Cardiac fibroblast (primary cell): Measurements from ENCODE around the gene OR5K1.

ENCODE experiments used
- DNase-seq, 2 donors: peaks; one replicate each; pipeline versions ENCODE4 v3.0.0 to v3.0.0-alpha.2; 2010; ENCODE audit warnings: low read depth in 2 of 2
- H3K4me3 ChIP-seq, 2 donors: replicated peaks in 1 of 2; 1 replicate in 1 of 2; 2 replicates in 1 of 2; pipeline ENCODE4 v1.5.1; 2011; ENCODE audit warnings: low read depth in 2 of 2, low read length in 2 of 2, mild to moderate bottlenecking in 2 of 2, moderate library complexity in 1 of 2
- CTCF ChIP-seq: IDR thresholded peaks from one replicate; pipeline ENCODE4 v1.5.1; 2011; ENCODE audit warnings: low read depth, mild to moderate bottlenecking, low read length, inconsistent platforms

OR5K1 gene

GRCh38 chr3:98462901-98463300 is at the start of gene OR5K1:
OR5K1 (plus strand) TSS chr3:98463201; CDS start chr3:98469577, 6,376 bp downstream.
- TF ChIP-seq CTCF, result no peak
- no peak within 1 kb of the TSS for H3K4me3 ChIP-seq
- DNase-seq, result no peak

- no peak for TF ChIP-seq CTCF
- DNase-seq, result no peak
These were observed 30.4 kb upstream of the OR5K1 start for GRCh38 chr3:98432575-98432974.

GRCh38 chr3:98433764-98434163 is 29.2 kb upstream of the OR5K1 start:
- no peak for TF ChIP-seq CTCF
- no peak for DNase-seq
- H3K4me3 ChIP-seq, result no peak overlapping the region

More at GRCh38 chr3:98432575-98432974, 30.4 kb upstream of the OR5K1 start:
- no peak overlapping the region for H3K4me3 ChIP-seq

- no peak overlapping the region for H3K4me3 ChIP-seq
- no peak for DNase-seq
- TF ChIP-seq CTCF, result no peak
These were observed 28.6 kb upstream of the OR5K1 start for GRCh38 chr3:98434412-98434811.

GRCh38 chr3:98440283-98440682 is 22.7 kb upstream of the OR5K1 start:
- TF ChIP-seq CTCF, result no peak
- H3K4me3 ChIP-seq, result no peak overlapping the region
- DNase-seq, result no peak

- TF ChIP-seq CTCF, result no peak
- DNase-seq, result no peak
These were observed 17.0 kb upstream of the OR5K1 start for GRCh38 chr3:98445949-98446406.

GRCh38 chr3:98449606-98450193 is 13.3 kb upstream of the OR5K1 start:
- no peak for DNase-seq
- no peak overlapping the region for H3K4me3 ChIP-seq
- no peak for TF ChIP-seq CTCF

More at GRCh38 chr3:98445949-98446406, 17.0 kb upstream of the OR5K1 start:
- no peak overlapping the region for H3K4me3 ChIP-seq
